HG02852 (cell line): ENCODE measurements around the gene PDE2A.
"Not testable (repeated sequence)": the region's sequence is repeated elsewhere in the genome, so short reads cannot be mapped to it uniquely, and the experiment has no call there.

Source experiments
- ATAC-seq: cut with Tn5 transposase; IDR thresholded peaks from one replicate; pipeline ENCODE4 v1.9.1; 2021; ENCODE audit warnings: mild to moderate bottlenecking, moderate library complexity; ENCODE audit not compliant: unreplicated experiment

Gene PDE2A

GRCh38 chr11:72578991-72579815 lies 95.0 kb downstream of the PDE2A start:
- no peak for ATAC-seq

- ATAC-seq = no peak
Observed at GRCh38 chr11:72578566-72578965, 95.7 kb downstream of the PDE2A start.

GRCh38 chr11:72578051-72578450 lies 96.2 kb downstream of the PDE2A start:
- ATAC-seq = no peak

- ATAC-seq = no peak
Observed at GRCh38 chr11:72577271-72577721, 96.9 kb downstream of the PDE2A start.

- ATAC-seq = no peak
Observed at GRCh38 chr11:72576661-72577060, 97.6 kb downstream of the PDE2A start.

- no peak for ATAC-seq
Observed at GRCh38 chr11:72576243-72576595, 98.0 kb downstream of the PDE2A start.

GRCh38 chr11:72575533-72576242 lies 98.5 kb downstream of the PDE2A start:
- no peak for ATAC-seq

- ATAC-seq = no peak
Observed at GRCh38 chr11:72574548-72575460, 99.4 kb downstream of the PDE2A start.

- no peak for ATAC-seq
Observed at GRCh38 chr11:72573855-72574445, 100.3 kb downstream of the PDE2A start.

- ATAC-seq = no peak
Observed at GRCh38 chr11:72573072-72573854, 101.0 kb downstream of the PDE2A start.

- ATAC-seq = not testable (repeated sequence)
Observed at GRCh38 chr11:72572540-72572939, 101.7 kb downstream of the PDE2A start.

- ATAC-seq = no peak
Observed at GRCh38 chr11:72570893-72571661, 103.1 kb downstream of the PDE2A start.

GRCh38 chr11:72569966-72570892 lies 104.0 kb downstream of the PDE2A start:
- no peak for ATAC-seq

GRCh38 chr11:72568861-72569260 lies 105.4 kb downstream of the PDE2A start:
- ATAC-seq = no peak

GRCh38 chr11:72562431-72562830 lies 111.8 kb downstream of the PDE2A start:
- ATAC-seq = no peak

- no peak for ATAC-seq
Observed at GRCh38 chr11:72561856-72562255, 112.4 kb downstream of the PDE2A start.

- not testable (repeated sequence) for ATAC-seq
Observed at GRCh38 chr11:72560864-72561263, 113.4 kb downstream of the PDE2A start.

- ATAC-seq = no peak
Observed at GRCh38 chr11:72556433-72556832, 117.8 kb downstream of the PDE2A start.
